WTC11 (cell line): ENCODE measurements around the gene CDC73. TPM values are rescaled to one million over a fixed set of nuclear protein-coding genes. Genes with fewer than 3 reads are reported as not detected.

Experiments
- ATAC-seq: fragments of 200-7000 bp; cut with Tn5 transposase; 2 replicates; pipeline ENCODE4 v1.10.0; 2021; ENCODE audit warnings: mild to moderate bottlenecking, moderate library complexity
- CTCF ChIA-PET: fragments of 300-600 bp; sonication (Branson Sonifier 250); formaldehyde crosslinking; loops from one replicate; lab custom pipeline; 2021; ENCODE audit warnings: antibody characterized with exemption; lab: Charles Lee
- POLR2A ChIA-PET: fragments of 350-600 bp; sonication (Branson Sonifier 250); formaldehyde crosslinking; loops from one replicate; lab custom pipeline; 2021; ENCODE audit warnings: antibody characterized with exemption; lab: Charles Lee
- DNase-seq: peaks from one replicate; pipeline ENCODE4 v3.0.0; 2021; ENCODE audit warnings: low spot score
- H3K27ac Mint-ChIP-seq: 2 replicates; pipeline ENCODE4 v1.8.0; 2021; ENCODE audit warnings: mixed read lengths
- H3K27me3 Mint-ChIP-seq: 2 replicates; pipeline ENCODE4 v1.8.0; 2021; ENCODE audit warnings: low read depth, mild to moderate bottlenecking, moderate library complexity, mixed read lengths
- H3K36me3 Mint-ChIP-seq: 2 replicates; pipeline ENCODE4 v1.8.0; 2021; ENCODE audit warnings: mixed read lengths
- H3K4me1 Mint-ChIP-seq: 2 replicates; pipeline ENCODE4 v1.8.0; 2022; ENCODE audit warnings: mixed read lengths
- H3K4me3 Mint-ChIP-seq: 2 replicates; pipeline ENCODE4 v1.8.0; 2021; ENCODE audit warnings: mild to moderate bottlenecking, moderate library complexity, mixed read lengths
- H3K9me3 Mint-ChIP-seq: 2 replicates; pipeline ENCODE4 v1.8.0; 2021; ENCODE audit warnings: mixed read lengths
- ATF1 ChIP-seq: sonication (generic); formaldehyde crosslinking; IDR thresholded peaks from 2 replicates; pipeline ENCODE4 v1.8.1; 2023; ENCODE audit warnings: mild to moderate bottlenecking, moderate library complexity, missing genetic modification reagents
- ELF4 ChIP-seq: sonication (generic); formaldehyde crosslinking; IDR thresholded peaks from 2 replicates; pipeline ENCODE4 v1.8.1; 2022; ENCODE audit warnings: low read depth, mild to moderate bottlenecking, moderate library complexity, missing genetic modification reagents
- HMGA2 ChIP-seq: fragments of 250-450 bp; sonication (Bioruptor Pico); IDR thresholded peaks from 2 replicates; pipeline ENCODE4 v1.4.0; 2021; ENCODE audit warnings: mild to moderate bottlenecking, moderate library complexity
- JAZF1 ChIP-seq: fragments of 250-450 bp; sonication (Bioruptor Pico); IDR thresholded peaks from 2 replicates; pipeline ENCODE4 v1.9.0; 2021; ENCODE audit warnings: moderate library complexity, mild to moderate bottlenecking, inconsistent platforms
- KAT7 ChIP-seq: sonication (generic); formaldehyde crosslinking; IDR thresholded peaks from 2 replicates; pipeline ENCODE4 v1.8.1; 2023; ENCODE audit warnings: missing genetic modification reagents, mild to moderate bottlenecking, borderline replicate concordance
- MYBL2 ChIP-seq: sonication (generic); formaldehyde crosslinking; IDR thresholded peaks from 2 replicates; pipeline ENCODE4 v1.8.1; 2023; ENCODE audit warnings: mild to moderate bottlenecking, moderate library complexity, missing genetic modification reagents
- NR1H2 ChIP-seq: sonication (generic); formaldehyde crosslinking; IDR thresholded peaks from 2 replicates; pipeline ENCODE4 v1.9.0; 2021; ENCODE audit warnings: mild to moderate bottlenecking, moderate library complexity, missing genetic modification reagents
- RELA ChIP-seq: sonication (generic); formaldehyde crosslinking; IDR thresholded peaks from 2 replicates; pipeline ENCODE4 v1.8.1; 2022; ENCODE audit warnings: missing genetic modification reagents, mild to moderate bottlenecking, borderline replicate concordance
- RORB ChIP-seq: fragments of 250-450 bp; sonication (Bioruptor Pico); IDR thresholded peaks from 2 replicates; pipeline ENCODE4 v1.9.0; 2021; ENCODE audit warnings: mild to moderate bottlenecking
- SMAD4 ChIP-seq: sonication (generic); formaldehyde crosslinking; IDR thresholded peaks from 2 replicates; pipeline ENCODE4 v1.8.0; 2022; ENCODE audit warnings: mild to moderate bottlenecking, missing genetic modification reagents
- ZBTB21 ChIP-seq: sonication (generic); formaldehyde crosslinking; IDR thresholded peaks from 2 replicates; pipeline ENCODE4 v1.8.1; 2023; ENCODE audit warnings: mild to moderate bottlenecking, missing genetic modification reagents, borderline replicate concordance
- ZNF416 ChIP-seq: fragments of 250-450 bp; sonication (Bioruptor Pico); IDR thresholded peaks from 2 replicates; pipeline ENCODE4 v1.9.0; 2021; ENCODE audit warnings: mild to moderate bottlenecking, inconsistent platforms
- ZNF671 ChIP-seq: fragments of 250-450 bp; sonication (Bioruptor Pico); IDR thresholded peaks from 2 replicates; pipeline ENCODE4 v1.8.0; 2021; ENCODE audit warnings: mild to moderate bottlenecking
- total RNA-seq: library from RNA; stranded (reverse); gene quantifications from 3 replicates; pipeline ENCODE4 v1.2.3, GENCODE V29; 2021
- TF ChIP-seq, protein P1 (sequence below): sonication (generic); formaldehyde crosslinking; IDR thresholded peaks from 2 replicates; pipeline ENCODE4 v1.8.1; 2023; ENCODE audit warnings: mild to moderate bottlenecking, missing genetic modification reagents
- TF ChIP-seq, protein P2 (sequence below): sonication (generic); formaldehyde crosslinking; IDR thresholded peaks from 2 replicates; pipeline ENCODE4 v1.8.1; 2022; ENCODE audit warnings: low read depth, mild to moderate bottlenecking, moderate library complexity, missing genetic modification reagents, borderline replicate concordance
- TF ChIP-seq, protein P3 (sequence below): sonication (generic); formaldehyde crosslinking; IDR thresholded peaks from 2 replicates; pipeline ENCODE4 v1.8.0; 2022; ENCODE audit warnings: mild to moderate bottlenecking, missing genetic modification reagents
- TF ChIP-seq, protein P4 (sequence below): fragments of 250-450 bp; sonication (Bioruptor Pico); IDR thresholded peaks from 2 replicates; pipeline ENCODE4 v1.9.0; 2021; ENCODE audit warnings: mild to moderate bottlenecking, borderline replicate concordance
- TF ChIP-seq, protein P5 (sequence below): sonication (generic); formaldehyde crosslinking; IDR thresholded peaks from 2 replicates; pipeline ENCODE4 v1.8.1; 2023; ENCODE audit warnings: mild to moderate bottlenecking, missing genetic modification reagents, moderate library complexity
- TF ChIP-seq, protein P6 (sequence below): sonication (generic); formaldehyde crosslinking; IDR thresholded peaks from 2 replicates; pipeline ENCODE4 v1.8.1; 2023; ENCODE audit warnings: mild to moderate bottlenecking, missing genetic modification reagents
- TF ChIP-seq, protein P7 (sequence below): sonication (generic); formaldehyde crosslinking; IDR thresholded peaks from 2 replicates; pipeline ENCODE4 v1.8.0; 2023; ENCODE audit warnings: missing genetic modification reagents
- TF ChIP-seq, protein P8 (sequence below): fragments of 250-450 bp; sonication (Bioruptor Pico); IDR thresholded peaks from 2 replicates; pipeline ENCODE4 v1.9.0; 2021; ENCODE audit warnings: moderate library complexity, mild to moderate bottlenecking, inconsistent platforms, borderline replicate concordance
- TF ChIP-seq, protein P9 (sequence below): sonication (generic); formaldehyde crosslinking; conservative IDR thresholded peaks from 2 replicates; pipeline ENCODE4 v1.8.1; 2022; ENCODE audit warnings: mild to moderate bottlenecking, missing genetic modification reagents

CDC73 gene
- total RNA-seq, 1 experiment from 2014 or later: 57.1 TPM

DNA sequence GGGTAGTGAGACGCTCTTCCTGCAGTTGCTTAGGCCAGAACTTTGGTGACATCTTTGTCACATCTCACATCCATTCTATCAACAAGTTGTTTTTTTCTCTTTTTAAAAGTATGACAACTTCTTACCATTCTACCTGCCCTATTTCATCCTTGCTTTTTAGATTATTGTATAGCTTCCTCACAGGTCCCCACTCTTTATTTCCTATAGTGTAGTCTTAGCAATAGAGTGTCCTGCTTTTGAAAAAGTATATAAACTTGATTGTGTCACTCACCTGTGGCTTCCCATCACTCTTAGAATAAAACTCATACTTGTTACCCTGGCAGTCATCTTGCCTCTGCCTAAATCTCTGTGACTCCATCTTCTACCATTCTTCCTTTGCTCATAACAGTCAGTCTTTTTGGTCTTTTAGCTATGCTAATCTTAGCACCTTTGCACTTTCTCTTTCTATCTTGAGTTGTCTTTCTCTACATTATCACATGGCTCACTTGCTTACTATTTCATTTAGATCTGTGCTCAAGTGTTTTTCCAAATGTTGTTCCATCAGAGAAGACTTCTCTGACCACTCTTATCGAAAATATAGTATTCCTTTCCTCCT is 9.5 kb downstream of the CDC73 start (continued):
- TF ChIP-seq, protein P1, sequence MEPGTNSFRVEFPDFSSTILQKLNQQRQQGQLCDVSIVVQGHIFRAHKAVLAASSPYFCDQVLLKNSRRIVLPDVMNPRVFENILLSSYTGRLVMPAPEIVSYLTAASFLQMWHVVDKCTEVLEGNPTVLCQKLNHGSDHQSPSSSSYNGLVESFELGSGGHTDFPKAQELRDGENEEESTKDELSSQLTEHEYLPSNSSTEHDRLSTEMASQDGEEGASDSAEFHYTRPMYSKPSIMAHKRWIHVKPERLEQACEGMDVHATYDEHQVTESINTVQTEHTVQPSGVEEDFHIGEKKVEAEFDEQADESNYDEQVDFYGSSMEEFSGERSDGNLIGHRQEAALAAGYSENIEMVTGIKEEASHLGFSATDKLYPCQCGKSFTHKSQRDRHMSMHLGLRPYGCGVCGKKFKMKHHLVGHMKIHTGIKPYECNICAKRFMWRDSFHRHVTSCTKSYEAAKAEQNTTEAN: no peak

DNA sequence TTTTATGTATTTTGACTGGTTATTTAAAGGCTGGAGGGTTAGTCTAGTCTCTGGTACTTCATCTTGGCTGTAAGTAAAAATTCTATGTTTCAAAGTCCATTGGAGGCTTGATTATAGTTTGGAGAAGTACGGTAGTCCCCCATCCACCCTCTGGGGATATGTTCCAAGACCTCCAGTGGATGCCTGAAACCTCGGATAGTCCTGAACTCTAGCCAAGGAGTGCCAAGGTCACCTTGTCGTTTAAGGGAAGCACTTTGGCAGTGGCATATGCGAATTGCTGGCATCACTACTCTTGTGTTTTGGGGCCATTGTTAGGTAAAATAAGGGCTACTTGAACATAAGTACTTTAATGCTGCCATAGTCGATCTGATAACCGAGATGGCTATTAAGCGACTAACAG is 18.4 kb downstream of the CDC73 start:
- no peak for TF ChIP-seq MYBL2
- no peak for TF ChIP-seq JAZF1
- TF ChIP-seq, protein P2, sequence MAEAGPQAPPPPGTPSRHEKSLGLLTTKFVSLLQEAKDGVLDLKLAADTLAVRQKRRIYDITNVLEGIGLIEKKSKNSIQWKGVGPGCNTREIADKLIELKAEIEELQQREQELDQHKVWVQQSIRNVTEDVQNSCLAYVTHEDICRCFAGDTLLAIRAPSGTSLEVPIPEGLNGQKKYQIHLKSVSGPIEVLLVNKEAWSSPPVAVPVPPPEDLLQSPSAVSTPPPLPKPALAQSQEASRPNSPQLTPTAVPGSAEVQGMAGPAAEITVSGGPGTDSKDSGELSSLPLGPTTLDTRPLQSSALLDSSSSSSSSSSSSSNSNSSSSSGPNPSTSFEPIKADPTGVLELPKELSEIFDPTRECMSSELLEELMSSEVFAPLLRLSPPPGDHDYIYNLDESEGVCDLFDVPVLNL (CRISPR knock-in tag): no peak
- TF ChIP-seq, protein P3, sequence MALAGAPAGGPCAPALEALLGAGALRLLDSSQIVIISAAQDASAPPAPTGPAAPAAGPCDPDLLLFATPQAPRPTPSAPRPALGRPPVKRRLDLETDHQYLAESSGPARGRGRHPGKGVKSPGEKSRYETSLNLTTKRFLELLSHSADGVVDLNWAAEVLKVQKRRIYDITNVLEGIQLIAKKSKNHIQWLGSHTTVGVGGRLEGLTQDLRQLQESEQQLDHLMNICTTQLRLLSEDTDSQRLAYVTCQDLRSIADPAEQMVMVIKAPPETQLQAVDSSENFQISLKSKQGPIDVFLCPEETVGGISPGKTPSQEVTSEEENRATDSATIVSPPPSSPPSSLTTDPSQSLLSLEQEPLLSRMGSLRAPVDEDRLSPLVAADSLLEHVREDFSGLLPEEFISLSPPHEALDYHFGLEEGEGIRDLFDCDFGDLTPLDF (CRISPR knock-in tag): no peak
- TF ChIP-seq, protein P4, sequence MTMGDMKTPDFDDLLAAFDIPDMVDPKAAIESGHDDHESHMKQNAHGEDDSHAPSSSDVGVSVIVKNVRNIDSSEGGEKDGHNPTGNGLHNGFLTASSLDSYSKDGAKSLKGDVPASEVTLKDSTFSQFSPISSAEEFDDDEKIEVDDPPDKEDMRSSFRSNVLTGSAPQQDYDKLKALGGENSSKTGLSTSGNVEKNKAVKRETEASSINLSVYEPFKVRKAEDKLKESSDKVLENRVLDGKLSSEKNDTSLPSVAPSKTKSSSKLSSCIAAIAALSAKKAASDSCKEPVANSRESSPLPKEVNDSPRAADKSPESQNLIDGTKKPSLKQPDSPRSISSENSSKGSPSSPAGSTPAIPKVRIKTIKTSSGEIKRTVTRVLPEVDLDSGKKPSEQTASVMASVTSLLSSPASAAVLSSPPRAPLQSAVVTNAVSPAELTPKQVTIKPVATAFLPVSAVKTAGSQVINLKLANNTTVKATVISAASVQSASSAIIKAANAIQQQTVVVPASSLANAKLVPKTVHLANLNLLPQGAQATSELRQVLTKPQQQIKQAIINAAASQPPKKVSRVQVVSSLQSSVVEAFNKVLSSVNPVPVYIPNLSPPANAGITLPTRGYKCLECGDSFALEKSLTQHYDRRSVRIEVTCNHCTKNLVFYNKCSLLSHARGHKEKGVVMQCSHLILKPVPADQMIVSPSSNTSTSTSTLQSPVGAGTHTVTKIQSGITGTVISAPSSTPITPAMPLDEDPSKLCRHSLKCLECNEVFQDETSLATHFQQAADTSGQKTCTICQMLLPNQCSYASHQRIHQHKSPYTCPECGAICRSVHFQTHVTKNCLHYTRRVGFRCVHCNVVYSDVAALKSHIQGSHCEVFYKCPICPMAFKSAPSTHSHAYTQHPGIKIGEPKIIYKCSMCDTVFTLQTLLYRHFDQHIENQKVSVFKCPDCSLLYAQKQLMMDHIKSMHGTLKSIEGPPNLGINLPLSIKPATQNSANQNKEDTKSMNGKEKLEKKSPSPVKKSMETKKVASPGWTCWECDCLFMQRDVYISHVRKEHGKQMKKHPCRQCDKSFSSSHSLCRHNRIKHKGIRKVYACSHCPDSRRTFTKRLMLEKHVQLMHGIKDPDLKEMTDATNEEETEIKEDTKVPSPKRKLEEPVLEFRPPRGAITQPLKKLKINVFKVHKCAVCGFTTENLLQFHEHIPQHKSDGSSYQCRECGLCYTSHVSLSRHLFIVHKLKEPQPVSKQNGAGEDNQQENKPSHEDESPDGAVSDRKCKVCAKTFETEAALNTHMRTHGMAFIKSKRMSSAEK: no peak
- TF ChIP-seq ZBTB21: no peak
- TF ChIP-seq RORB: no peak
- TF ChIP-seq ELF4 (CRISPR knock-in tag): no peak
- TF ChIP-seq, protein P5, sequence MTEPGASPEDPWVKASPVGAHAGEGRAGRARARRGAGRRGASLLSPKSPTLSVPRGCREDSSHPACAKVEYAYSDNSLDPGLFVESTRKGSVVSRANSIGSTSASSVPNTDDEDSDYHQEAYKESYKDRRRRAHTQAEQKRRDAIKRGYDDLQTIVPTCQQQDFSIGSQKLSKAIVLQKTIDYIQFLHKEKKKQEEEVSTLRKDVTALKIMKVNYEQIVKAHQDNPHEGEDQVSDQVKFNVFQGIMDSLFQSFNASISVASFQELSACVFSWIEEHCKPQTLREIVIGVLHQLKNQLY: no peak
- TF ChIP-seq RELA (CRISPR knock-in tag): no peak
- no peak for TF ChIP-seq SMAD4 (CRISPR knock-in tag)
- TF ChIP-seq KAT7 (CRISPR knock-in tag): no peak
- TF ChIP-seq ZNF416 (CRISPR knock-in tag): no peak
- TF ChIP-seq ATF1 (CRISPR knock-in tag): no peak
- Mint-ChIP-seq H3K4me3 (no peak overlapping the region), H3K36me3 (peaks cover 60% of the 10 kb centered on the region), H3K4me1 (peaks cover 24% of the 10 kb centered on the region), H3K27me3 (no peaks in the 10 kb centered on the region), H3K9me3 (0 out of 2 replicates have a peak, but pooled peaks cover 4% of the 10 kb centered on the region), H3K27ac (peak overlapping the region; percentile 64)
- DNase-seq (no peak), ATAC-seq (0 out of 2 replicates have a peak, but pooled peaks have one; percentile 18)
- ChIA-PET POLR2A (no interaction called here), CTCF (no interaction called here)

DNA sequence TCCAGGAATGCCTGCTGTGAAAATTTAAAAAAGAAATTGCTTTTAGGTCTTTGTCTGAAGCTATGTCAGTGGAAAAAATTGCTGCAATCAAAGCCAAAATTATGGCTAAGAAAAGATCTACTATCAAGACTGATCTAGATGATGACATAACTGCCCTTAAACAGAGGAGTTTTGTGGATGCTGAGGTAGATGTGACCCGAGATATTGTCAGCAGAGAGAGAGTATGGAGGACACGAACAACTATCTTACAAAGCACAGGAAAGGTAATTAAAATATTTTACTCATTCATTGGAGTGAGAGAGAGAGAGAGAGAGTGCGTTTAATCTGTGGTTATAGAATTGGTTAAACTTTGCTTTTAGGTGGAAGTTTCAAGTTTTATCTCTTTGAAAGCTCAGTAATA is 20.0 kb downstream of the CDC73 start:
- no peaks in the 10 kb centered on the region for H3K27me3 Mint-ChIP-seq
- ChIA-PET CTCF (interaction anchor here (1.9 kb wide), 1 partner anchor 37 kb away, joined by 5 read pairs; the partner anchor contains the start of gene GLRX2), POLR2A (no interaction called here)
- no peak for DNase-seq
- H3K9me3 Mint-ChIP-seq: 0 out of 2 replicates have a peak, but pooled peaks cover 4% of the 10 kb centered on the region
- H3K27ac Mint-ChIP-seq: peak overlapping the region; percentile 86
- ATAC-seq: no peak
- peaks cover 24% of the 10 kb centered on the region for H3K4me1 Mint-ChIP-seq
- no peak overlapping the region for H3K4me3 Mint-ChIP-seq
- peaks cover 54% of the 10 kb centered on the region for H3K36me3 Mint-ChIP-seq
- TF ChIP-seq ZNF671 (CRISPR knock-in tag) (no peak), HMGA2 (no peak), RORB (no peak), NR1H2 (CRISPR knock-in tag) (no peak)
- TF ChIP-seq, protein P6, sequence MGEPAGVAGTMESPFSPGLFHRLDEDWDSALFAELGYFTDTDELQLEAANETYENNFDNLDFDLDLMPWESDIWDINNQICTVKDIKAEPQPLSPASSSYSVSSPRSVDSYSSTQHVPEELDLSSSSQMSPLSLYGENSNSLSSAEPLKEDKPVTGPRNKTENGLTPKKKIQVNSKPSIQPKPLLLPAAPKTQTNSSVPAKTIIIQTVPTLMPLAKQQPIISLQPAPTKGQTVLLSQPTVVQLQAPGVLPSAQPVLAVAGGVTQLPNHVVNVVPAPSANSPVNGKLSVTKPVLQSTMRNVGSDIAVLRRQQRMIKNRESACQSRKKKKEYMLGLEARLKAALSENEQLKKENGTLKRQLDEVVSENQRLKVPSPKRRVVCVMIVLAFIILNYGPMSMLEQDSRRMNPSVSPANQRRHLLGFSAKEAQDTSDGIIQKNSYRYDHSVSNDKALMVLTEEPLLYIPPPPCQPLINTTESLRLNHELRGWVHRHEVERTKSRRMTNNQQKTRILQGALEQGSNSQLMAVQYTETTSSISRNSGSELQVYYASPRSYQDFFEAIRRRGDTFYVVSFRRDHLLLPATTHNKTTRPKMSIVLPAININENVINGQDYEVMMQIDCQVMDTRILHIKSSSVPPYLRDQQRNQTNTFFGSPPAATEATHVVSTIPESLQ: no peak
- TF ChIP-seq, protein P7, sequence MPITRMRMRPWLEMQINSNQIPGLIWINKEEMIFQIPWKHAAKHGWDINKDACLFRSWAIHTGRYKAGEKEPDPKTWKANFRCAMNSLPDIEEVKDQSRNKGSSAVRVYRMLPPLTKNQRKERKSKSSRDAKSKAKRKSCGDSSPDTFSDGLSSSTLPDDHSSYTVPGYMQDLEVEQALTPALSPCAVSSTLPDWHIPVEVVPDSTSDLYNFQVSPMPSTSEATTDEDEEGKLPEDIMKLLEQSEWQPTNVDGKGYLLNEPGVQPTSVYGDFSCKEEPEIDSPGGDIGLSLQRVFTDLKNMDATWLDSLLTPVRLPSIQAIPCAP: no peak
- TF ChIP-seq, protein P8, sequence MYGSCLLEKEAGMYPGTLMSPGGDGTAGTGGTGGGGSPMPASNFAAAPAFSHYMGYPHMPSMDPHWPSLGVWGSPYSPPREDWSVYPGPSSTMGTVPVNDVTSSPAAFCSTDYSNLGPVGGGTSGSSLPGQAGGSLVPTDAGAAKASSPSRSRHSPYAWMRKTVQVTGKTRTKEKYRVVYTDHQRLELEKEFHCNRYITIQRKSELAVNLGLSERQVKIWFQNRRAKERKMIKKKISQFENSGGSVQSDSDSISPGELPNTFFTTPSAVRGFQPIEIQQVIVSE: no peak
- TF ChIP-seq, protein P9, sequence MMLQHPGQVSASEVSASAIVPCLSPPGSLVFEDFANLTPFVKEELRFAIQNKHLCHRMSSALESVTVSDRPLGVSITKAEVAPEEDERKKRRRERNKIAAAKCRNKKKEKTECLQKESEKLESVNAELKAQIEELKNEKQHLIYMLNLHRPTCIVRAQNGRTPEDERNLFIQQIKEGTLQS: no peak
